Measurements from ENCODE around the gene RFT1.

RFT1 gene

DNA sequence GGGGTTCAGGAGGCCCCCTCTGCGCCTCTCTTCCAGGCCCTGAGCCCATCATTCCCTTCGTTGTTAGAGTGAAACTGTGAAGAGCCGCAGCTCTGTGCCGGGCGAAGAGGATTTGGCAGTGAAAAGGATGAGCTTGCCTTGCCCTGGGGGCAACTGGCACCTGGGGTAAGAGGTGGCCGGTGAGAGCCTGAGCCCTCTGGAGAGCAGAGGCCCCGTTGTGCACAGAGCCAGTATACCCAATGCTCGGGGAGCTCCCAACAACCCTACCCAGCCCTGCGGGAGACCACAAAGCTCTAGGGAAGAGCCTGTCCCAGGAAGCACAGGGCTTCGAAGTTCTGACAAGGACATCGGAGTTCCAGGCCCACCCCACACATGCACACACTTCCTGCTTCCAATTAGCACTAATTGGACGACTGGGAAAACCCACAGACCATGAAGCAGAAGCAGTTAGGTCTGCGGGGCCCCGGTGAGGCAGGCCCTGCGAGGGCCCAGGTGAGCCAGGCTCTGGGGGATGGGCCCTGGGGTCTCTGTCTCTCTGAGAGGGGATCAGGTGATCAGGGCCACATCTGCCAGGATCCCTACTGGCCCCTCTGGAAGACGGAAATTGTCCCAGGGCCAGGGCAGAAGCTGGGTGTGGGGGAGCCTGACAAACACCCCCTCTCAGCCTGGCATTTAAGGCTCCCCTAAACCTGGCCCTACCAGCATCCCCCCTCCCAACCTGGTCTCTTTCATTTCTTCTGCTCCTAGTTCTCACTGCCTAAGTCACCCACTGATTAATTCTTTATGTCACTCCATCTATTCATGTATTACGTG lies 56.5 kb downstream of the RFT1 start:
- Histone ChIP-seq H3K27ac (no peak overlapping the region), H3K9me3 (ENCODE audit: low read depth, low read length) (no peaks in the 10 kb centered on the region), H3K9ac (ENCODE audit: insufficient read length) (no peak overlapping the region), H3K36me3 (ENCODE audit: insufficient read depth, low read length) (no peaks in the 10 kb centered on the region), H3K4me3 (no peak overlapping the region)
- no peak for TF ChIP-seq EZH2 (IDR thresholded peaks at IDR 0.05)
- no peak for TF ChIP-seq FOXP2 (optimal IDR thresholded peaks at IDR 0.05; ENCODE audit: control extremely low read depth, extremely low read length, insufficient read depth)
- TF ChIP-seq POLR2AphosphoS5 (IDR thresholded peaks at IDR 0.05; ENCODE audit: borderline replicate concordance, low read depth, low read length), result no peak
- DNase-seq (ENCODE audit: low read depth, low spot score), result no peak

GRCh38 chr3:53072653-53073552 lies 57.3 kb downstream of the RFT1 start:
- peak overlapping the region; percentile 52 for H3K4me3 ChIP-seq
- no peaks in the 10 kb centered on the region for H3K36me3 ChIP-seq (ENCODE audit: insufficient read depth, low read length)
- no peak for DNase-seq (ENCODE audit: low read depth, low spot score)
- no peak overlapping the region for H3K27ac ChIP-seq
- H3K9ac ChIP-seq (ENCODE audit: insufficient read length), result no peak overlapping the region
- no peaks in the 10 kb centered on the region for H3K9me3 ChIP-seq (ENCODE audit: low read depth, low read length)
- TF ChIP-seq POLR2AphosphoS5 (IDR thresholded peaks at IDR 0.05; ENCODE audit: borderline replicate concordance, low read depth, low read length) (no peak), EZH2 (IDR thresholded peaks at IDR 0.05) (no peak), FOXP2 (optimal IDR thresholded peaks at IDR 0.05; ENCODE audit: control extremely low read depth, extremely low read length, insufficient read depth) (no peak)

DNA sequence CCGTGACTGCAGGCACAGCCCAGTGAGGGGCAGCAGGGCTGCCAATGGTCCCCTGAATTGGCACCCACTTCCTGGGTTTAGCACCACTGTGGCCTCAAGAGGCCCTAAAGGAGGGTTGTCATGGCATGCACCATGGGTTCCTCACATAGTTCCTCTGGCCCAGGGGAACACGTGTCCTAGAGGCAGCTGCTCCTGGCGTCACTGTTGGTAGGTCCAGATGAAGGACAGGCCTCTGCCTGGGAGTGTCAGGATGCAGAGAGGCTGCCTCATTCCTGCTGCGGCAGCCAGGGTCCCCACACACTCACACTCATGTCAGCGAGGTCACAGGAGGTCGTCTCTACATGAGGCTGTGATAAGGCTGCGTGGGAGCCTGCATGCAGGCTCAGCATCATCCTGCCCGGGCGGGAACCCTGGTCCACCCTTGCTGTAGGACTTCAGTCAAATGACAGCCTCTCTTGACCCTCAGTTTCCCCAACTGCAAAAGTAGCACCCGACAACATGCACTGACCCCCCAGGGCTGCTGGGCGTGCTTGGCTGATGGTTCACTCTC lies 58.3 kb downstream of the RFT1 start:
- Histone ChIP-seq H3K9me3 (ENCODE audit: low read depth, low read length) (no peaks in the 10 kb centered on the region), H3K4me3 (no peak overlapping the region), H3K27ac (no peak overlapping the region), H3K9ac (ENCODE audit: insufficient read length) (no peak overlapping the region), H3K36me3 (ENCODE audit: insufficient read depth, low read length) (no peaks in the 10 kb centered on the region)
- no peak for DNase-seq (ENCODE audit: low read depth, low spot score)
- TF ChIP-seq FOXP2 (optimal IDR thresholded peaks at IDR 0.05; ENCODE audit: control extremely low read depth, extremely low read length, insufficient read depth) (no peak), POLR2AphosphoS5 (IDR thresholded peaks at IDR 0.05; ENCODE audit: borderline replicate concordance, low read depth, low read length) (no peak), EZH2 (IDR thresholded peaks at IDR 0.05) (no peak)

DNA sequence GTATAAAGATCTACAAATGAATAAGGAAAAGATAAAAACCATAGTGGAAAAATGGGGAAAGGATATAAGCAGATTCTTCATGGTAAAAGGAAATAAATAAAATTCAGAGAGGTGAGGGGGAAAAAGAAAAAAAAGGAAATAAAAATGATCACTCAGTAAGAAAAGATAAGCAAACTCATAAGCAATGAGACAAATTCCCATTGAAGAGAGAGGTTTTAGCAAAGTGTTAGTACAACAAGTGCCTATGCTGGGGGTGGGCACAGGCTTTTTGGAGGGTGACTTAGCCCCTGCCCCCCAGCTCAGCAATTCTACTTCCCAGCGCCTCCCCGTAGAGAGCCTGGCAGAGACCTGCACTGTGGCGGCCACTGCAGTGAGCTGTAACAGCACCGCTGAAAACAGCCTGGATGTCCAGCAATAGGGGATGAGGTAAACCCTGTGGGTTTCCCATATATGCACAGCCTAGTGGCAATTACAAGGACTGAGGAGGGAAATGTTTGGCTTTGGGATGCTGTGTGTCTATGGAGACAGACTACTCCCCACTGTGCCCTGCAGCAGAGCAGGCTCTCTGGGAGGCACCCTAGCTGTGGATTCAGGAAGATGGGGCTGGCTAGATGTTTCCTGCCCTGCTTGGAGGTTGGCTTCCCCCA lies 60.7 kb downstream of the RFT1 start:
- Histone ChIP-seq H3K4me3 (no peak overlapping the region), H3K9me3 (ENCODE audit: low read depth, low read length) (no peaks in the 10 kb centered on the region), H3K9ac (ENCODE audit: insufficient read length) (no peak overlapping the region), H3K36me3 (ENCODE audit: insufficient read depth, low read length) (no peaks in the 10 kb centered on the region), H3K27ac (no peak overlapping the region)
- no peak for DNase-seq (ENCODE audit: low read depth, low spot score)
- no peak for TF ChIP-seq EZH2 (IDR thresholded peaks at IDR 0.05)
- no peak for TF ChIP-seq FOXP2 (optimal IDR thresholded peaks at IDR 0.05; ENCODE audit: control extremely low read depth, extremely low read length, insufficient read depth)
- no peak for TF ChIP-seq POLR2AphosphoS5 (IDR thresholded peaks at IDR 0.05; ENCODE audit: borderline replicate concordance, low read depth, low read length)

DNA sequence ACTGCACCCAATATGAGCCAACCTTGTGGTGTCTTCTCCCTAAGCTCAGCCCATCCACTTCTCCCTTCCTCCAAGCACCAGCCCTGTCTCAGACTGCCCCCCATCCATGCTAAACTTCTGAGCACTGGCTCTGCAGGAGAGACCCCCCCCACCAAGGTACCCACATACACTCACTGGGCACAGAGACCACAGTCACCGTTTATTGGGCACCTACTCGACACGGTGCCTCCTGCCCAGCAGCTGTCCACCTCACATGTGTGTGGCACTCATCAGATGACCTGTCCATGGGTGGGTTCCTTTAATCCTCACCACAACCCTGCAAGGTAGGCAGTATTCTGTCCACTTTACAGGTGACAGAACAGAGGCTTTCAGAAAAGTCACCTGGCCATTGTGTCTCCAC lies 62.1 kb downstream of the RFT1 start:
- DNase-seq (ENCODE audit: low read depth, low spot score), result no peak
- TF ChIP-seq EZH2 (IDR thresholded peaks at IDR 0.05) (no peak), POLR2AphosphoS5 (IDR thresholded peaks at IDR 0.05; ENCODE audit: borderline replicate concordance, low read depth, low read length) (no peak), FOXP2 (optimal IDR thresholded peaks at IDR 0.05; ENCODE audit: control extremely low read depth, extremely low read length, insufficient read depth) (no peak)
- H3K4me3 ChIP-seq, result no peak overlapping the region
- no peak overlapping the region for H3K27ac ChIP-seq
- H3K36me3 ChIP-seq (ENCODE audit: insufficient read depth, low read length), result no peaks in the 10 kb centered on the region
- no peak overlapping the region for H3K9ac ChIP-seq (ENCODE audit: insufficient read length)
- H3K9me3 ChIP-seq (ENCODE audit: low read depth, low read length), result no peaks in the 10 kb centered on the region

DNA sequence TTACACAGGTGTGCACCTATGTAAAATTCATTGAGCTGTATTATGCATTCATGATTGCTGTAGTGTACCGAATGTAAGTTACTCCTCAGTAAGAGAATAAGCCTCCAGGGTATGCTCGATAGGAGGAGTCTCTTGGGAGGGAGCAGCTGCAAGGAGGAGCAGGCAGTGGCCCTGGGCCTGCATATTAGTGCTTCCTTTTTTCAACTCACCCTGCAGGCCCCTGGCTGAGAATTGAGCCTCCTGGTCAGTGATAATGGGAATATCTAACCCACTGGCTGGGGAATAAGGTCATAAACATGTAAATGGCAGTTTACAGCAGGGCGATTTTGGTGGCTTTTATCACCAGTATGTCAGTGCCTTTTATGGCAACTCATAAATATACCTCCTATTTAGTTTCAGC lies 62.7 kb downstream of the RFT1 start:
- Histone ChIP-seq H3K9ac (ENCODE audit: insufficient read length) (no peak overlapping the region), H3K36me3 (ENCODE audit: insufficient read depth, low read length) (no peaks in the 10 kb centered on the region), H3K9me3 (ENCODE audit: low read depth, low read length) (no peaks in the 10 kb centered on the region), H3K27ac (no peak overlapping the region), H3K4me3 (no peak overlapping the region)
- no peak for TF ChIP-seq POLR2AphosphoS5 (IDR thresholded peaks at IDR 0.05; ENCODE audit: borderline replicate concordance, low read depth, low read length)
- TF ChIP-seq EZH2 (IDR thresholded peaks at IDR 0.05), result no peak
- TF ChIP-seq FOXP2 (optimal IDR thresholded peaks at IDR 0.05; ENCODE audit: control extremely low read depth, extremely low read length, insufficient read depth), result no peak
- DNase-seq (ENCODE audit: low read depth, low spot score), result no peak

GRCh38 chr3:53065841-53066480 lies 64.3 kb downstream of the RFT1 start:
- Histone ChIP-seq H3K4me3 (no peak overlapping the region), H3K27ac (no peak overlapping the region), H3K36me3 (ENCODE audit: insufficient read depth, low read length) (no peaks in the 10 kb centered on the region), H3K9ac (ENCODE audit: insufficient read length) (no peak overlapping the region), H3K9me3 (ENCODE audit: low read depth, low read length) (no peaks in the 10 kb centered on the region)
- DNase-seq (ENCODE audit: low read depth, low spot score), result no peak
- TF ChIP-seq POLR2AphosphoS5 (IDR thresholded peaks at IDR 0.05; ENCODE audit: borderline replicate concordance, low read depth, low read length) (no peak), EZH2 (IDR thresholded peaks at IDR 0.05) (no peak)
